WTC11 (cell line): ENCODE results near the gene PRCD. TPM values are rescaled to one million over a fixed set of nuclear protein-coding genes. Genes with fewer than 3 reads are reported as not detected.
A peak's percentile ranks its signal among the peaks of the same experiment; 100 is the strongest.

Experiments used
- ATAC-seq: fragments of 200-7000 bp; cut with Tn5 transposase; 2 replicates; pipeline ENCODE4 v1.10.0; 2021; ENCODE audit warnings: mild to moderate bottlenecking, moderate library complexity
- CTCF ChIA-PET: fragments of 300-600 bp; sonication (Branson Sonifier 250); formaldehyde crosslinking; loops from one replicate; lab custom pipeline; 2021; ENCODE audit warnings: antibody characterized with exemption; lab: Charles Lee
- POLR2A ChIA-PET: fragments of 350-600 bp; sonication (Branson Sonifier 250); formaldehyde crosslinking; loops from one replicate; lab custom pipeline; 2021; ENCODE audit warnings: antibody characterized with exemption; lab: Charles Lee
- DNase-seq: peaks from one replicate; pipeline ENCODE4 v3.0.0; 2021; ENCODE audit warnings: low spot score
- H3K27ac Mint-ChIP-seq: 2 replicates; pipeline ENCODE4 v1.8.0; 2021; ENCODE audit warnings: mixed read lengths
- H3K27me3 Mint-ChIP-seq: 2 replicates; pipeline ENCODE4 v1.8.0; 2021; ENCODE audit warnings: low read depth, mild to moderate bottlenecking, moderate library complexity, mixed read lengths
- H3K36me3 Mint-ChIP-seq: 2 replicates; pipeline ENCODE4 v1.8.0; 2021; ENCODE audit warnings: mixed read lengths
- H3K4me1 Mint-ChIP-seq: 2 replicates; pipeline ENCODE4 v1.8.0; 2022; ENCODE audit warnings: mixed read lengths
- H3K4me3 Mint-ChIP-seq: 2 replicates; pipeline ENCODE4 v1.8.0; 2021; ENCODE audit warnings: mild to moderate bottlenecking, moderate library complexity, mixed read lengths
- H3K9me3 Mint-ChIP-seq: 2 replicates; pipeline ENCODE4 v1.8.0; 2021; ENCODE audit warnings: mixed read lengths
- CREB1 ChIP-seq: sonication (generic); formaldehyde crosslinking; IDR thresholded peaks from 2 replicates; pipeline ENCODE4 v1.8.0; 2023; ENCODE audit warnings: mild to moderate bottlenecking, missing genetic modification reagents
- KAT7 ChIP-seq: sonication (generic); formaldehyde crosslinking; IDR thresholded peaks from 2 replicates; pipeline ENCODE4 v1.8.1; 2023; ENCODE audit warnings: missing genetic modification reagents, mild to moderate bottlenecking, borderline replicate concordance
- MYBL2 ChIP-seq: sonication (generic); formaldehyde crosslinking; IDR thresholded peaks from 2 replicates; pipeline ENCODE4 v1.8.1; 2023; ENCODE audit warnings: mild to moderate bottlenecking, moderate library complexity, missing genetic modification reagents
- NR2C2 ChIP-seq: sonication (generic); formaldehyde crosslinking; IDR thresholded peaks from 2 replicates; pipeline ENCODE4 v1.8.0; 2022; ENCODE audit warnings: mild to moderate bottlenecking, missing genetic modification reagents
- SMAD3 ChIP-seq: sonication (generic); formaldehyde crosslinking; IDR thresholded peaks from 2 replicates; pipeline ENCODE4 v1.8.0; 2022; ENCODE audit warnings: missing genetic modification reagents, mild to moderate bottlenecking, borderline replicate concordance
- SMAD4 ChIP-seq: sonication (generic); formaldehyde crosslinking; IDR thresholded peaks from 2 replicates; pipeline ENCODE4 v1.8.0; 2022; ENCODE audit warnings: mild to moderate bottlenecking, missing genetic modification reagents
- SP1 ChIP-seq: sonication (generic); formaldehyde crosslinking; conservative IDR thresholded peaks from 2 replicates; pipeline ENCODE4 v1.8.1; 2022; ENCODE audit warnings: missing genetic modification reagents
- ZNF121 ChIP-seq: sonication (generic); formaldehyde crosslinking; IDR thresholded peaks from 2 replicates; pipeline ENCODE4 v1.8.0; 2023; ENCODE audit warnings: missing genetic modification reagents
- ZNF671 ChIP-seq: fragments of 250-450 bp; sonication (Bioruptor Pico); IDR thresholded peaks from 2 replicates; pipeline ENCODE4 v1.8.0; 2021; ENCODE audit warnings: mild to moderate bottlenecking
- total RNA-seq: library from RNA; stranded (reverse); gene quantifications from 3 replicates; pipeline ENCODE4 v1.2.3, GENCODE V29; 2021
- TF ChIP-seq, protein P1 (sequence below): fragments of 250-450 bp; sonication (Bioruptor Pico); IDR thresholded peaks from 2 replicates; pipeline ENCODE4 v1.8.0; 2021; ENCODE audit warnings: mild to moderate bottlenecking
- TF ChIP-seq, protein P2 (sequence below): sonication (generic); formaldehyde crosslinking; IDR thresholded peaks from 2 replicates; pipeline ENCODE4 v1.8.0; 2023; ENCODE audit warnings: mild to moderate bottlenecking, missing genetic modification reagents
- TF ChIP-seq, protein P3 (sequence below): sonication (generic); formaldehyde crosslinking; IDR thresholded peaks from 2 replicates; pipeline ENCODE4 v1.8.1; 2023; ENCODE audit warnings: mild to moderate bottlenecking, missing genetic modification reagents
- TF ChIP-seq, protein P4 (sequence below): sonication (generic); formaldehyde crosslinking; IDR thresholded peaks from 2 replicates; pipeline ENCODE4 v1.8.1; 2023; ENCODE audit warnings: mild to moderate bottlenecking, moderate library complexity, missing genetic modification reagents
- TF ChIP-seq, protein P5 (sequence below): sonication (generic); formaldehyde crosslinking; IDR thresholded peaks from 2 replicates; pipeline ENCODE4 v1.8.1; 2023; ENCODE audit warnings: mild to moderate bottlenecking, missing genetic modification reagents
- TF ChIP-seq, protein P6 (sequence below): sonication (generic); formaldehyde crosslinking; IDR thresholded peaks from 2 replicates; pipeline ENCODE4 v1.8.1; 2022; ENCODE audit warnings: low read depth, missing genetic modification reagents, borderline replicate concordance

PRCD gene
- total RNA-seq, 1 experiment from 2014 or later, result 2.7 TPM

GRCh38 chr17:76585033-76585648 is 45.3 kb downstream of the PRCD start:
- DNase-seq, result peak; percentile 58
- POLR2A ChIA-PET, result interaction anchor here (1.0 kb wide), 1 partner anchor 16 kb away, joined by 3 read pairs; a partner anchor contains a TSS

More at GRCh38 chr17:76585033-76585648, 45.3 kb downstream of the PRCD start:
- peaks cover 21% of the 10 kb centered on the region for H3K4me1 Mint-ChIP-seq
- CTCF ChIA-PET, result interaction anchor here (0.8 to 3.8 kb wide), 14 partner anchors 16 to 126 kb away, joined by 3 to 17 read pairs (median 4); partner anchors contain the start of gene PRCD
- no peak overlapping the region for H3K27ac Mint-ChIP-seq
- H3K27me3 Mint-ChIP-seq, result peaks cover 89% of the 10 kb centered on the region
- TF ChIP-seq, protein P1, sequence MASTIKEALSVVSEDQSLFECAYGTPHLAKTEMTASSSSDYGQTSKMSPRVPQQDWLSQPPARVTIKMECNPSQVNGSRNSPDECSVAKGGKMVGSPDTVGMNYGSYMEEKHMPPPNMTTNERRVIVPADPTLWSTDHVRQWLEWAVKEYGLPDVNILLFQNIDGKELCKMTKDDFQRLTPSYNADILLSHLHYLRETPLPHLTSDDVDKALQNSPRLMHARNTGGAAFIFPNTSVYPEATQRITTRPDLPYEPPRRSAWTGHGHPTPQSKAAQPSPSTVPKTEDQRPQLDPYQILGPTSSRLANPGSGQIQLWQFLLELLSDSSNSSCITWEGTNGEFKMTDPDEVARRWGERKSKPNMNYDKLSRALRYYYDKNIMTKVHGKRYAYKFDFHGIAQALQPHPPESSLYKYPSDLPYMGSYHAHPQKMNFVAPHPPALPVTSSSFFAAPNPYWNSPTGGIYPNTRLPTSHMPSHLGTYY, result no peak
- TF ChIP-seq, protein P2, sequence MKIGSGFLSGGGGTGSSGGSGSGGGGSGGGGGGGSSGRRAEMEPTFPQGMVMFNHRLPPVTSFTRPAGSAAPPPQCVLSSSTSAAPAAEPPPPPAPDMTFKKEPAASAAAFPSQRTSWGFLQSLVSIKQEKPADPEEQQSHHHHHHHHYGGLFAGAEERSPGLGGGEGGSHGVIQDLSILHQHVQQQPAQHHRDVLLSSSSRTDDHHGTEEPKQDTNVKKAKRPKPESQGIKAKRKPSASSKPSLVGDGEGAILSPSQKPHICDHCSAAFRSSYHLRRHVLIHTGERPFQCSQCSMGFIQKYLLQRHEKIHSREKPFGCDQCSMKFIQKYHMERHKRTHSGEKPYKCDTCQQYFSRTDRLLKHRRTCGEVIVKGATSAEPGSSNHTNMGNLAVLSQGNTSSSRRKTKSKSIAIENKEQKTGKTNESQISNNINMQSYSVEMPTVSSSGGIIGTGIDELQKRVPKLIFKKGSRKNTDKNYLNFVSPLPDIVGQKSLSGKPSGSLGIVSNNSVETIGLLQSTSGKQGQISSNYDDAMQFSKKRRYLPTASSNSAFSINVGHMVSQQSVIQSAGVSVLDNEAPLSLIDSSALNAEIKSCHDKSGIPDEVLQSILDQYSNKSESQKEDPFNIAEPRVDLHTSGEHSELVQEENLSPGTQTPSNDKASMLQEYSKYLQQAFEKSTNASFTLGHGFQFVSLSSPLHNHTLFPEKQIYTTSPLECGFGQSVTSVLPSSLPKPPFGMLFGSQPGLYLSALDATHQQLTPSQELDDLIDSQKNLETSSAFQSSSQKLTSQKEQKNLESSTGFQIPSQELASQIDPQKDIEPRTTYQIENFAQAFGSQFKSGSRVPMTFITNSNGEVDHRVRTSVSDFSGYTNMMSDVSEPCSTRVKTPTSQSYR (CRISPR knock-in tag), result 0 out of 2 replicates have a peak, but pooled peaks have one; percentile 7
- no peak for TF ChIP-seq ZNF671 (CRISPR knock-in tag)
- TF ChIP-seq NR2C2 (CRISPR knock-in tag), result no peak
- TF ChIP-seq, protein P3, sequence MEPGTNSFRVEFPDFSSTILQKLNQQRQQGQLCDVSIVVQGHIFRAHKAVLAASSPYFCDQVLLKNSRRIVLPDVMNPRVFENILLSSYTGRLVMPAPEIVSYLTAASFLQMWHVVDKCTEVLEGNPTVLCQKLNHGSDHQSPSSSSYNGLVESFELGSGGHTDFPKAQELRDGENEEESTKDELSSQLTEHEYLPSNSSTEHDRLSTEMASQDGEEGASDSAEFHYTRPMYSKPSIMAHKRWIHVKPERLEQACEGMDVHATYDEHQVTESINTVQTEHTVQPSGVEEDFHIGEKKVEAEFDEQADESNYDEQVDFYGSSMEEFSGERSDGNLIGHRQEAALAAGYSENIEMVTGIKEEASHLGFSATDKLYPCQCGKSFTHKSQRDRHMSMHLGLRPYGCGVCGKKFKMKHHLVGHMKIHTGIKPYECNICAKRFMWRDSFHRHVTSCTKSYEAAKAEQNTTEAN (CRISPR knock-in tag), result no peak
- TF ChIP-seq, protein P4, sequence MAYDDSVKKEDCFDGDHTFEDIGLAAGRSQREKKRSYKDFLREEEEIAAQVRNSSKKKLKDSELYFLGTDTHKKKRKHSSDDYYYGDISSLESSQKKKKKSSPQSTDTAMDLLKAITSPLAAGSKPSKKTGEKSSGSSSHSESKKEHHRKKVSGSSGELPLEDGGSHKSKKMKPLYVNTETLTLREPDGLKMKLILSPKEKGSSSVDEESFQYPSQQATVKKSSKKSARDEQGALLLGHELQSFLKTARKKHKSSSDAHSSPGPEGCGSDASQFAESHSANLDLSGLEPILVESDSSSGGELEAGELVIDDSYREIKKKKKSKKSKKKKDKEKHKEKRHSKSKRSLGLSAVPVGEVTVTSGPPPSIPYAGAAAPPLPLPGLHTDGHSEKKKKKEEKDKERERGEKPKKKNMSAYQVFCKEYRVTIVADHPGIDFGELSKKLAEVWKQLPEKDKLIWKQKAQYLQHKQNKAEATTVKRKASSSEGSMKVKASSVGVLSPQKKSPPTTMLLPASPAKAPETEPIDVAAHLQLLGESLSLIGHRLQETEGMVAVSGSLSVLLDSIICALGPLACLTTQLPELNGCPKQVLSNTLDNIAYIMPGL (CRISPR knock-in tag), result no peak
- TF ChIP-seq KAT7, result peak; percentile 34; the same call in 1 of the 2 replicates
- TF ChIP-seq ZNF121 (CRISPR knock-in tag), result no peak
- no peak for TF ChIP-seq CREB1 (CRISPR knock-in tag)
- TF ChIP-seq, protein P5, sequence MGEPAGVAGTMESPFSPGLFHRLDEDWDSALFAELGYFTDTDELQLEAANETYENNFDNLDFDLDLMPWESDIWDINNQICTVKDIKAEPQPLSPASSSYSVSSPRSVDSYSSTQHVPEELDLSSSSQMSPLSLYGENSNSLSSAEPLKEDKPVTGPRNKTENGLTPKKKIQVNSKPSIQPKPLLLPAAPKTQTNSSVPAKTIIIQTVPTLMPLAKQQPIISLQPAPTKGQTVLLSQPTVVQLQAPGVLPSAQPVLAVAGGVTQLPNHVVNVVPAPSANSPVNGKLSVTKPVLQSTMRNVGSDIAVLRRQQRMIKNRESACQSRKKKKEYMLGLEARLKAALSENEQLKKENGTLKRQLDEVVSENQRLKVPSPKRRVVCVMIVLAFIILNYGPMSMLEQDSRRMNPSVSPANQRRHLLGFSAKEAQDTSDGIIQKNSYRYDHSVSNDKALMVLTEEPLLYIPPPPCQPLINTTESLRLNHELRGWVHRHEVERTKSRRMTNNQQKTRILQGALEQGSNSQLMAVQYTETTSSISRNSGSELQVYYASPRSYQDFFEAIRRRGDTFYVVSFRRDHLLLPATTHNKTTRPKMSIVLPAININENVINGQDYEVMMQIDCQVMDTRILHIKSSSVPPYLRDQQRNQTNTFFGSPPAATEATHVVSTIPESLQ (CRISPR knock-in tag), result no peak
- no peak for TF ChIP-seq SP1
- TF ChIP-seq MYBL2 (CRISPR knock-in tag), result no peak
- no peak for TF ChIP-seq SMAD3
- TF ChIP-seq SMAD4 (CRISPR knock-in tag), result no peak
- TF ChIP-seq, protein P6, sequence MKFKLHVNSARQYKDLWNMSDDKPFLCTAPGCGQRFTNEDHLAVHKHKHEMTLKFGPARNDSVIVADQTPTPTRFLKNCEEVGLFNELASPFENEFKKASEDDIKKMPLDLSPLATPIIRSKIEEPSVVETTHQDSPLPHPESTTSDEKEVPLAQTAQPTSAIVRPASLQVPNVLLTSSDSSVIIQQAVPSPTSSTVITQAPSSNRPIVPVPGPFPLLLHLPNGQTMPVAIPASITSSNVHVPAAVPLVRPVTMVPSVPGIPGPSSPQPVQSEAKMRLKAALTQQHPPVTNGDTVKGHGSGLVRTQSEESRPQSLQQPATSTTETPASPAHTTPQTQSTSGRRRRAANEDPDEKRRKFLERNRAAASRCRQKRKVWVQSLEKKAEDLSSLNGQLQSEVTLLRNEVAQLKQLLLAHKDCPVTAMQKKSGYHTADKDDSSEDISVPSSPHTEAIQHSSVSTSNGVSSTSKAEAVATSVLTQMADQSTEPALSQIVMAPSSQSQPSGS (CRISPR knock-in tag), result no peak
- TF ChIP-seq, all 79 proteins: peak for 2
- Mint-ChIP-seq H3K36me3 (no peaks in the 10 kb centered on the region), H3K4me3 (peak overlapping the region; percentile 71), H3K9me3 (no peaks in the 10 kb centered on the region)
- ATAC-seq, result peak; percentile 35
